Cardiac fibroblast (primary cell): ENCODE measurements around the gene SEMA4D.

Experiments
- DNase-seq, 2 donors: peaks; one replicate each; pipeline versions ENCODE4 v3.0.0 to v3.0.0-alpha.2; 2010; ENCODE audit warnings: low read depth in 2 of 2
- H3K4me3 ChIP-seq, 2 donors: replicated peaks in 1 of 2; 1 replicate in 1 of 2; 2 replicates in 1 of 2; pipeline ENCODE4 v1.5.1; 2011; ENCODE audit warnings: low read depth in 2 of 2, low read length in 2 of 2, mild to moderate bottlenecking in 2 of 2, moderate library complexity in 1 of 2
- TF ChIP-seq, protein P1 (sequence below): IDR thresholded peaks from one replicate; pipeline ENCODE4 v1.5.1; 2011; ENCODE audit warnings: low read depth, mild to moderate bottlenecking, low read length, inconsistent platforms

Gene SEMA4D

GRCh38 chr9:89395931-89396710 is 101.8 kb downstream of the SEMA4D start:
- TF ChIP-seq, protein P1, sequence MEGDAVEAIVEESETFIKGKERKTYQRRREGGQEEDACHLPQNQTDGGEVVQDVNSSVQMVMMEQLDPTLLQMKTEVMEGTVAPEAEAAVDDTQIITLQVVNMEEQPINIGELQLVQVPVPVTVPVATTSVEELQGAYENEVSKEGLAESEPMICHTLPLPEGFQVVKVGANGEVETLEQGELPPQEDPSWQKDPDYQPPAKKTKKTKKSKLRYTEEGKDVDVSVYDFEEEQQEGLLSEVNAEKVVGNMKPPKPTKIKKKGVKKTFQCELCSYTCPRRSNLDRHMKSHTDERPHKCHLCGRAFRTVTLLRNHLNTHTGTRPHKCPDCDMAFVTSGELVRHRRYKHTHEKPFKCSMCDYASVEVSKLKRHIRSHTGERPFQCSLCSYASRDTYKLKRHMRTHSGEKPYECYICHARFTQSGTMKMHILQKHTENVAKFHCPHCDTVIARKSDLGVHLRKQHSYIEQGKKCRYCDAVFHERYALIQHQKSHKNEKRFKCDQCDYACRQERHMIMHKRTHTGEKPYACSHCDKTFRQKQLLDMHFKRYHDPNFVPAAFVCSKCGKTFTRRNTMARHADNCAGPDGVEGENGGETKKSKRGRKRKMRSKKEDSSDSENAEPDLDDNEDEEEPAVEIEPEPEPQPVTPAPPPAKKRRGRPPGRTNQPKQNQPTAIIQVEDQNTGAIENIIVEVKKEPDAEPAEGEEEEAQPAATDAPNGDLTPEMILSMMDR: no peak
- no peak overlapping the region for H3K4me3 ChIP-seq
- peak in 1 of 2 donors; percentile 6 for DNase-seq

GRCh38 chr9:89394412-89394811 is 103.5 kb downstream of the SEMA4D start:
- no peak overlapping the region for H3K4me3 ChIP-seq
- TF ChIP-seq, protein P1: no peak
- no peak for DNase-seq

- H3K4me3 ChIP-seq: no peak overlapping the region
- TF ChIP-seq, protein P1: no peak
- DNase-seq: no peak
Observed at GRCh38 chr9:89391585-89391984, 106.3 kb downstream of the SEMA4D start.

DNA sequence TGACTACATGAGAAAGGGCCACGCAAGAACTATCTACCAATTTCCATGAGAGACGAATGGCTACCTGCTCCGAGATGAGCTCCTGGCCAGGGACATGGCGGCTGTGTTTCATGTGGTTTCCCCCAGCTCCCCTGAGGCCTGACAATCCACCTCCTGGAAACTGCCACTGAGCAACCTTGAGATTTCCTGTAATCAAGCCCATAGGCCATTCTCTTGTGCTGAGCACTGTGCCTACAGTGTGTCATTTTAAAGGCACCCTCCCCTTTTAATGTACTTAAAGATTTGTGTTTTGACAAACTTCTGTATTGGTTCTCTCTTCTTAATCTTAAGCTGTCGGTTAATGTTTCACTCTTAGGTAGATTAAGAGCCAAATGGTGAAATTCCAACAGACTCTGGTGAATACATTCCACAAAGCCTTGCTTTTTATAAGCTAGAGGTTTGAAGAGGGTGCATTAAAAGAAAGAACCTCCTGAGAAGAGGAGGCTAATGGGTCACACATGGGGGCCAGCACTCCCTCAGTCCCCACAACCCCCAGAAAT is 107.3 kb downstream of the SEMA4D start:
- TF ChIP-seq, protein P1: no peak
- no peak for DNase-seq
- no peak overlapping the region for H3K4me3 ChIP-seq

DNA sequence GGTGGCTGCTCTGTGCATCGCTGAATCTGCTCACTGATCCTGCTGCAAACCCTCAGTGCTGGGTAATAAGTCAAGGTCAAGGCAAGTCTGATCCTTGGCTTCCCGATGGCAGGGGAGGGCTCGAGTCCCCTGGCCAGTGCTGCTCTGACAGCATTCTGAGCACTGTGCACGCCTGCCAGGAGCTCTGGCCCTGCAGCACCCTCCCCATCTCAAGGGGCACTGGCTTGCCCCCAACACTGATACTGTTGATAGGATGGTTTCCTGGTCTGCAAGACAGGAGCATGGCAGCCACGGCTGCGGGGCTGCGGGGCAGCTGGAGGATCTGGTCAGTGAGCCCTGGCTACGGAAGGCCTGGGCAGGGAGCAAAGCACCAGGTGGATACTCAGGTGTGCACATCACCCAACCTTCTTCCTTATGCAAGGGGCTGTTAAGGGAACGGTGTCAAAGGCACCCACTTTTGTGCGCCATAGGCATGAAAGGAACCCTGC is 107.8 kb downstream of the SEMA4D start:
- TF ChIP-seq, protein P1: no peak
- H3K4me3 ChIP-seq: no peak overlapping the region
- no peak for DNase-seq

DNA sequence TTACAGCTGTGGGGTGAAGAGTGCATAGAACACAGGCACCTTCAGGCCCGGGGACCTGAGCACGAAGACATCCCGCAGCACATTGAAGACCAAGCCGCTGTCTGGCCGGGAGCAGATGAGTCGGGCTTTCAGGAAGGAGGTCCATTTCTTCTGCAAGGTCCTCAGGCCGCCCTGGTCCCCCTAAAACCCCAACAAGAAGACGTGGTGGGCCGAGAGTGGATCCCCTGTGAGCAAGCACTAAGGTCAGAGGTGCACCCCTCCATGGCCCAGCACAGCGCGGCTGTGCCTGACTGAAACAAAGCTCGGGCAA is 109.1 kb downstream of the SEMA4D start:
- DNase-seq: no peak
- TF ChIP-seq, protein P1: no peak
- H3K4me3 ChIP-seq: no peak overlapping the region
